Activated CD4-positive, alpha-beta T cell treated with anti-CD3 and anti-CD28 coated beads, Interleukin-2, amount 50 U/mL, for 24 hours (primary cell): ENCODE data around the gene STC2.

Source experiments
- DNase-seq, 2 donors: peaks; one replicate each; pipeline ENCODE4 v3.0.0-alpha.2; 2020; ENCODE audit warnings: low read depth in 1 of 2, low spot score in 1 of 2

The STC2 gene

DNA sequence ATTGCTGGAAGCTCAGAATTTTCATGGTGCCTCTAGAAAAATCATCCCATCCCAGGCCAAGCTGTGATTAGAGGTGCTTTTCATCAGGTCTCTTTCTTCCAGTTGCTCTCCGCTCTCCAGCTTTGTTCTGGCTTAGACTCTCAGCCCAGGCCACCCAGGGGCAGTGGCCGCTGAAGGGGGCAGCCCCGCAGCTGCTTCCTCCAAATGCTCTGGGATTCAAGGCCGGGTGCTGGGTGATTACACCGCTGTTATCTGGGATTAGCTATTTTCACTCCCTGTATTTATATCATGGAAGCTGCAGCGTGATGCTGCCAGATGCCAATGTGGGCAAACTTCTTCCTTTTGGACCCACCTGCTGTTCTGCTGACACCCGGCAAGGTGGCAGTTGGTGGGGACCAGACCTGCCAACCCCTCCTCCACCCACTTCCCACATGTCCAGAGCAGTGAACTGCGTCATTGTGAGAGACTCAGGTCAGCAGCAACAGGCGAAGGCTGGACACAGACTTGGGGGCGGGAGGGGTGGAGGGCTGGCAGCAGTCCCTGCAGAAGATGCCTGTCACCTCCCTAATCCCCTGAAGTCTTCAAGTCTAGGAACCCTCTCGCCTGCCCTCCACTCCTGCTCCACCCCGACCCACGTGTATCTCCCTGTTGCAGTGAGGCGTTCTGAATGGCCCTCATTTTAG, 59.3 kb downstream of the STC2 start:
- DNase-seq: no peak

GRCh38 chr5:173265433-173265832, 62.8 kb downstream of the STC2 start:
- DNase-seq: no peak
